Measurements from ENCODE around the gene RNPS1. TPM values are rescaled to one million over a fixed set of nuclear protein-coding genes. Genes with fewer than 3 reads are reported as not detected.

RNPS1 gene
- total and polyA plus RNA-seq, 9 of the 15 experiments (the other 6 are each of a cell fraction or from before 2014, with no cell fraction given) = 44.9 to 338 (median 202) TPM

DNA sequence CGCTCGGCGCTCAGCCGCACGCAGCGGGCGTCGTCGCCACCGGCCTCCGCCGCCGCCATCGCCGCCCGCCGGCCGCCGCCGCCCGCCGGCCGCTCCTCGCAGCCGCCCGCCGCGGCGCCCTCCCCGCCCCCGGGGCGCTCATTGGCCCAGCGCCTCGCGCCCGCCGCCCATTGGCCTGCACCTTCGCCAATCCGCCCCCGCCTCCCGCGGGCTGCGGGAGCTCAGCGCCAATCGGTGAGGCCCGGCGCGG is 53.3 kb downstream of the RNPS1 start, which contains the start of gene PGP (continued):
- peak in 2 of 3 experiments; percentile 68 to 94; a peak in 4 of 6 replicates for TF ChIP-seq ZBTB11 (CRISPR knock-in tag; IDR thresholded peaks at IDR 0.05)
- no peak for TF ChIP-seq KLF13 (tag; IDR thresholded peaks at IDR 0.05; ENCODE audit: borderline replicate concordance, low read depth)
- TF ChIP-seq ZBTB9 (CRISPR knock-in tag; IDR thresholded peaks at IDR 0.05) = peak; percentile 63; the same call in 1 of the 2 replicates
- TF ChIP-seq RUNX1 (IDR thresholded peaks at IDR 0.05; ENCODE audit: low read depth) = no peak
- TF ChIP-seq PML (IDR thresholded peaks at IDR 0.05; ENCODE audit: low read length) = no peak
- TF ChIP-seq SMARCB1 (IDR thresholded peaks at IDR 0.05; ENCODE audit: insufficient read length, low read depth) = no peak
- TF ChIP-seq ZNF431 (CRISPR knock-in tag; IDR thresholded peaks at IDR 0.05) = no peak
- TF ChIP-seq ETV6 (IDR thresholded peaks at IDR 0.05; ENCODE audit: borderline replicate concordance in 1 of 2, low read depth in 2 of 2, low read length in 1 of 2) = no peak
- TF ChIP-seq ETV6 (CRISPR knock-in tag; IDR thresholded peaks at IDR 0.05; ENCODE audit: borderline replicate concordance) = no peak
- TF ChIP-seq HMGN3 (IDR thresholded peaks at IDR 0.05; ENCODE audit: borderline replicate concordance, extremely low read depth, insufficient read length, low read depth, low read length) = no peak
- TF ChIP-seq EWSR1 (IDR thresholded peaks at IDR 0.05; ENCODE audit: borderline replicate concordance, low read depth, partially characterized antibody) = no peak
- no peak for TF ChIP-seq ZZZ3 (IDR thresholded peaks at IDR 0.05)
- TF ChIP-seq YY1 (IDR thresholded peaks at IDR 0.05; ENCODE audit: borderline replicate concordance in 1 of 3, control insufficient read depth in 1 of 3, extremely low read depth in 1 of 3, insufficient read depth in 3 of 3, insufficient read length in 1 of 3, insufficient replicate concordance in 2 of 3, low read depth in 1 of 3, low read length in 2 of 3) = peak in 2 of 3 experiments; percentile 5 to 71
- TF ChIP-seq SAFB (IDR thresholded peaks at IDR 0.05; ENCODE audit: borderline replicate concordance, low read depth, low read length) = no peak
- TF ChIP-seq CBX2 (IDR thresholded peaks at IDR 0.05; ENCODE audit: insufficient read depth, low read length, poor library complexity, severe bottlenecking) = no peak
- peak; percentile 96 for TF ChIP-seq NFYB (IDR thresholded peaks at IDR 0.05; ENCODE audit: extremely low read depth, insufficient read length)
- TF ChIP-seq ZNF197 (CRISPR knock-in tag; IDR thresholded peaks at IDR 0.05; ENCODE audit: low read depth) = 0 out of 2 replicates have a peak, but pooled peaks have one; percentile 97
- TF ChIP-seq ZFP1 (CRISPR knock-in tag; IDR thresholded peaks at IDR 0.05) = no peak
- TF ChIP-seq TRIM24 (IDR thresholded peaks at IDR 0.05) = no peak
- no peak for TF ChIP-seq MCM5 (IDR thresholded peaks at IDR 0.05; ENCODE audit: low read depth)
- TF ChIP-seq BDP1 (IDR thresholded peaks at IDR 0.05; ENCODE audit: insufficient read depth, insufficient read length) = no peak
- TF ChIP-seq POLR2B (IDR thresholded peaks at IDR 0.05; ENCODE audit: low read depth, partially characterized antibody) = no peak
- TF ChIP-seq SMARCC2 (IDR thresholded peaks at IDR 0.05; ENCODE audit: low read depth) = no peak
- TF ChIP-seq ZNF133 (CRISPR knock-in tag; IDR thresholded peaks at IDR 0.05) = no peak
- TF ChIP-seq ZNF239 (CRISPR knock-in tag; IDR thresholded peaks at IDR 0.05) = no peak

Measured in K562 (cell line).